GM18502 (cell line): ENCODE results near the gene CP.

Source experiments
- ATAC-seq: cut with Tn5 transposase; IDR thresholded peaks from one replicate; pipeline ENCODE4 v1.9.1; 2021; ENCODE audit warnings: mild to moderate bottlenecking; ENCODE audit not compliant: unreplicated experiment, poor library complexity

CP gene

GRCh38 chr3:149188494-149188893 lies 33.1 kb downstream of the CP start:
- no peak for ATAC-seq

GRCh38 chr3:149186721-149187120 lies 34.9 kb downstream of the CP start:
- no peak for ATAC-seq

- no peak for ATAC-seq
These were observed 35.4 kb downstream of the CP start for GRCh38 chr3:149186219-149186618.

DNA sequence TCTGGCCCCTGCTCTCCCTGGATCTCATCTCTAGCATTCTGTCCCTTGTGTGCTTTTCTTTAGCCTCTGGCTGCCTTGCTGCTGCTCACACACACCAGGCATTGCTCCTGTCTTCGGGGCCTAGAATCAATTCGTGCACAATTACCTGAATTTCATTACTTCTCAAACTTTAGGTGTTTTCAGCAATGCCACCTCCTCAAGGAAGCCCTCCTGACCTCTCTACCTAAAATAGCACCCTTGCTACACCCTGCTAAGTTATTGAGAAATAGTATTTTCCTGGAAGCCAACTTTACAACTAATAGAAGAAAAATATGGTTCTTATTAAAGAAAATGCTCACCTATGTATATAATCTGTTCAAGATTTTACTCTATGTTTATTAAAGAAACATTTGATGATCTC lies 40.4 kb downstream of the CP start:
- no peak for ATAC-seq

GRCh38 chr3:149180057-149180573 lies 41.5 kb downstream of the CP start:
- ATAC-seq: no peak

- no peak for ATAC-seq
These were observed 42.4 kb downstream of the CP start for GRCh38 chr3:149179220-149179619.

- no peak for ATAC-seq
These were observed 44.5 kb downstream of the CP start for GRCh38 chr3:149177122-149177521.

GRCh38 chr3:149174901-149175300 lies 46.7 kb downstream of the CP start:
- ATAC-seq: peak; percentile 97

- no peak for ATAC-seq
These were observed 51.0 kb downstream of the CP start for GRCh38 chr3:149170672-149171071.

GRCh38 chr3:149167898-149168297 lies 53.7 kb downstream of the CP start:
- no peak for ATAC-seq

DNA sequence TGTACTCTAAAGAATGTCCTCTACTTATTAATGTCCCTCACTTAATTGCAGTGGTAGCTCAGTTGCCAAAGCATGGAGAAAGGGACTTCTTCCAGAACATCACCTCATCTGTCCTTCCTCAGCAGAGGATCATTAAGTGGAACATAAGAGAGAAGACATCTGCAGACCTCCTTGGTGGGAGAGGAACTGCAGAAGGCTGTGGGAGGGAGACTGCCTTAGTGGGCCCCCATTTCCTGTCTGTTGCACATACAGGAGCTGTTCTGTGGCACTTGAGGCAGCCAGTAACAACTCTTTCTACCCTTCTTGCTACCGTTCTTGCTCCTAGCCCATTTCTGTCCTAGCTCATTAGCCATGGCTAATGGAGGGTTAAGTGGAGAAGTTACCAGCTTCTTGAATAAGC lies 58.6 kb downstream of the CP start:
- ATAC-seq: no peak

DNA sequence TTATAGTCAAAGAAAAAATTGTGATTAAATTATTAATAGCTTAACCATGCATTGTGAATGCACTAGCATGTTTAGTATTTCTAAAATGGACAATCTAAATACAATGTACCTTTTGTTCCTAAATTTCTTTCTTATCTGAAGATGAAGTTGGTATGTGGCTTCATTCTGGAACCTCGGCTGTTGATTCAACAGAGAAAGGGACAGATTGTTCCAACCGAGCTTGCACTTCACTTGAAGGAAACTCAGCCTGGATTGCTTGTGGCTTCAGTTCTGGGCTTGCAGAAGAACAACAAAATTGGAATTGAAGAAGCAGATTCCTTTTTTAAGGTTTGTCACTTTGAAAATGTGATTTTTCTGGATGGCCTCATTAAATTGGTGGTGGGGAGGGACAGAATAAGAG lies 59.6 kb downstream of the CP start:
- ATAC-seq: no peak

GRCh38 chr3:149160754-149161300 lies 60.8 kb downstream of the CP start:
- ATAC-seq: no peak

DNA sequence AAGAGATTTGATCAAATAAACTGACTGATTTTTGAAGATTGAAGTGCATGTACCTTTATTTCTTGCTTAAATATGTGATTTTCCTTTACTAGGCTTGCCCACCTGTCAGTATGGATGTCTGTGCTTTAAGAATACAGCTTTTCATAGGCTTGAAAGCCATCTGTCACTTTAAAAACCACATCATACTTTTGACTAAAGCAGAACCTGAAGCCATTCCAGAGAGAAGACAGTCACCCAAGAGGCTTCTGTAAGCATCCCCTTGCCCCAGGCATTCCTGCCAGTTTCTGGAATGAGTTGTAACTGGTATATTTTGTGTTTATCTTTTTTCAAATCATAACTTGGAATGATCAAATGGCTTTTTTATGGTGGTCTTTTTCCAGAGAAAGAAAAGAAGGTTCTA lies 68.2 kb downstream of the CP start:
- ATAC-seq: no peak

DNA sequence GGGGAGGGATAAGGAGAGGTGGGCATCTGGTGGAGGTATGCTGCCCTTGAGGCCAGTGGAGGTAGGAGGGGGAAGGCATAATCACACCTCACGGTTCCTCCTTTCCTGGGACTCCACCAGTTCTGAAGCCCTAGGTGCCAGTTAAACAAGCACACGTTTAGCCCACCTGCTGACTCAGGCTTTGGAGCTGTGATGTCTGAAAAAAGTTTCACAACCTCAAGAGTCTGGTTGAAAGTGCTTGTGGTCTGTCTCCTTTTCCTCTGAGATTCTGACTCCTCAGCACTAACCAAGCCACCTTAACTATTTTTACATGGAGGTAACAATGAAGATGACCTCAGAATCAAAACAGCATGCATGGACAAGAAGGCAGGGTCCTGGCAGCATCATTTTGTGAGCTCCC lies 69.2 kb downstream of the CP start:
- ATAC-seq: peak; percentile 98

- ATAC-seq: no peak
These were observed 69.8 kb downstream of the CP start for GRCh38 chr3:149151843-149152242.

- no peak for ATAC-seq
These were observed 71.2 kb downstream of the CP start for GRCh38 chr3:149150436-149150835.

DNA sequence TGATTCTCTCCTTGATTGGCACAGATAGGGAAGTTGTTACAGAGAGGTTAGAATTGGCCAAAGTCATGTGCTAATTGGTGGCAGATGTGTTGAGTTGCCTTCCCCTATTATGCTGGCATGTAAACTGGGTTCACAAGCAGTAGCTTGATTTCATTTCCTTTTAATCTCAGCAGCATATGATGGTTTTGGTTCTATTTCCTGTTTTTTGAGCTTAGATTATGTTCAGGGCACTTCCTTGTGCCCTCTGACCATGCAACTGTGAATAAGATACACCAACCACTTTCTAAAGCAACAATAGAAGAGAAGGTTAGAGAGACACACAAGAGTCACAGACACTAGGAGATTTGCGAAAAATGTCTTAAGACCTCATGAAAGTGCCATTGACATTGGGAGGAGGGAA lies 75.7 kb downstream of the CP start:
- ATAC-seq: peak; percentile 80

- ATAC-seq: peak; percentile 28
These were observed 76.3 kb downstream of the CP start for GRCh38 chr3:149145356-149145755.

DNA sequence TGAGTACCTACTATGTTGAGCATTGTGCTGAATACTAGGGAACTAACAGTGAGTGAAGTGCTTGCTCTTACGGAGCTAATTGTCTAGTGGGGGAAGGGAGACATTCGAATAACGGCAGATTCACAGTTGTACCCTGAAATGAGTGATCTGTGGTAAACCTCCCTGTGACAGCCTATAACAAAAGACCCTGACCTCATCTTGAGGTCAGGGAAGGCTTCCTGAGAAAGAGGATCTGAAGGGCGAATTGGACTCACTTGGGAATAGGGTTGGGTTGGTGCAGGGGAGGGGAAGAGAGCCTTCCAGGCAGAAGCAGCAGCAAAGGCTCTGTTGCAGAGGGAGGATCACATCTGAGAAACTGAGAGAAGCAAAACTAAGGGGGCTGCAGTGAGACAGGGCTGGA lies 78.9 kb downstream of the CP start:
- ATAC-seq: no peak

DNA sequence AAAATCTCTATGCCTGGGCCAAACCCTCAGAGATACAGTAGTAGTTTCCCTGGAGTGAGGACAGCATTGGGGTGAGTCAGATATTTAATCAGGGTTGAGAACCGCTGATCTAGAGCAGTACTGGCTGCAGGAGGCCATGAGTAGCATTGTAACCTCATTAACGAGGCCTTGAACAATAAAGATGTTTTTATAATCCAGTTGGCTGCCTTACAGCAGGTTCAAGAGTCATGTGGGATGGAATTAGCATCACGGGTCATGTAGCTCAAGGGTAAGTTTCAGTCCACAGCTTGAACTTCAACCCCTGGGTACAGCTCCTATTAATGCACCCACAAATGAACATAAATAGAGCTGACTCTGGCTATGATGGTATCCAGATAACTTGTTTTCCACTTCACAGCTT lies 87.1 kb downstream of the CP start:
- no peak for ATAC-seq

GRCh38 chr3:149131589-149131988 lies 90.0 kb downstream of the CP start:
- ATAC-seq: no peak
